ENCODE results near the gene SCAPER.

DNA sequence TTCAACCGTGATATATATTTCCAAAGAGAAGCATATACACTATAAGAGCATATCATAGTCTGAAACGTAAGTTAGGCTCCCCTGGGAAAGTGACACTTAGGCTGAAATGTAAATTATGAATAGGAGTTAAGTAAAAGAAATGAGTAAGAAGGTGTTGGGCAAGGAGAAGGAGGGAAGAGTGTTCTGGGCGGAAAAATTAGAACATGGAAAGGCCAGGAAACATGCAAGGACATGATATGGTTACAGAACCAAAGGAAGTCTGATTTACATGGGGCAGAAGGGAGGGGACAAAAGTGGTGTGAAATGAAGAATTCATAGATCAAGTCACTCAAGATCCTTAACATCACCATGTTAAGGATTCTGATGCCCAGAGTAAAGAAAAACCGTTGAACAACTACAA lies 75.2 kb downstream of the SCAPER start:
- TF ChIP-seq, protein P1, sequence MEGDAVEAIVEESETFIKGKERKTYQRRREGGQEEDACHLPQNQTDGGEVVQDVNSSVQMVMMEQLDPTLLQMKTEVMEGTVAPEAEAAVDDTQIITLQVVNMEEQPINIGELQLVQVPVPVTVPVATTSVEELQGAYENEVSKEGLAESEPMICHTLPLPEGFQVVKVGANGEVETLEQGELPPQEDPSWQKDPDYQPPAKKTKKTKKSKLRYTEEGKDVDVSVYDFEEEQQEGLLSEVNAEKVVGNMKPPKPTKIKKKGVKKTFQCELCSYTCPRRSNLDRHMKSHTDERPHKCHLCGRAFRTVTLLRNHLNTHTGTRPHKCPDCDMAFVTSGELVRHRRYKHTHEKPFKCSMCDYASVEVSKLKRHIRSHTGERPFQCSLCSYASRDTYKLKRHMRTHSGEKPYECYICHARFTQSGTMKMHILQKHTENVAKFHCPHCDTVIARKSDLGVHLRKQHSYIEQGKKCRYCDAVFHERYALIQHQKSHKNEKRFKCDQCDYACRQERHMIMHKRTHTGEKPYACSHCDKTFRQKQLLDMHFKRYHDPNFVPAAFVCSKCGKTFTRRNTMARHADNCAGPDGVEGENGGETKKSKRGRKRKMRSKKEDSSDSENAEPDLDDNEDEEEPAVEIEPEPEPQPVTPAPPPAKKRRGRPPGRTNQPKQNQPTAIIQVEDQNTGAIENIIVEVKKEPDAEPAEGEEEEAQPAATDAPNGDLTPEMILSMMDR (conservative IDR thresholded peaks at IDR 0.05; ENCODE audit: low read depth, low read length), result no peak
- no peak for TF ChIP-seq POLR2A (IDR thresholded peaks at IDR 0.05; ENCODE audit: low read depth, low read length)
- no peak for TF ChIP-seq RAD21 (IDR thresholded peaks at IDR 0.05; ENCODE audit: low read length)
- TF ChIP-seq SMC3 (IDR thresholded peaks at IDR 0.05; ENCODE audit: low read depth, low read length), result no peak
- TF ChIP-seq, protein P2, sequence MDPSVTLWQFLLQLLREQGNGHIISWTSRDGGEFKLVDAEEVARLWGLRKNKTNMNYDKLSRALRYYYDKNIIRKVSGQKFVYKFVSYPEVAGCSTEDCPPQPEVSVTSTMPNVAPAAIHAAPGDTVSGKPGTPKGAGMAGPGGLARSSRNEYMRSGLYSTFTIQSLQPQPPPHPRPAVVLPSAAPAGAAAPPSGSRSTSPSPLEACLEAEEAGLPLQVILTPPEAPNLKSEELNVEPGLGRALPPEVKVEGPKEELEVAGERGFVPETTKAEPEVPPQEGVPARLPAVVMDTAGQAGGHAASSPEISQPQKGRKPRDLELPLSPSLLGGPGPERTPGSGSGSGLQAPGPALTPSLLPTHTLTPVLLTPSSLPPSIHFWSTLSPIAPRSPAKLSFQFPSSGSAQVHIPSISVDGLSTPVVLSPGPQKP (IDR thresholded peaks at IDR 0.05; ENCODE audit: borderline replicate concordance, low read depth, low read length), result no peak
- no peak for TF ChIP-seq MAZ (IDR thresholded peaks at IDR 0.05; ENCODE audit: borderline replicate concordance, low read depth, low read length)
- TF ChIP-seq BHLHE40 (IDR thresholded peaks at IDR 0.05; ENCODE audit: low read depth, low read length), result no peak
- TF ChIP-seq, protein P3, sequence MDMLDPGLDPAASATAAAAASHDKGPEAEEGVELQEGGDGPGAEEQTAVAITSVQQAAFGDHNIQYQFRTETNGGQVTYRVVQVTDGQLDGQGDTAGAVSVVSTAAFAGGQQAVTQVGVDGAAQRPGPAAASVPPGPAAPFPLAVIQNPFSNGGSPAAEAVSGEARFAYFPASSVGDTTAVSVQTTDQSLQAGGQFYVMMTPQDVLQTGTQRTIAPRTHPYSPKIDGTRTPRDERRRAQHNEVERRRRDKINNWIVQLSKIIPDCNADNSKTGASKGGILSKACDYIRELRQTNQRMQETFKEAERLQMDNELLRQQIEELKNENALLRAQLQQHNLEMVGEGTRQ (IDR thresholded peaks at IDR 0.05; ENCODE audit: low read depth, low read length), result no peak
